NOMO-1 (cell line): ENCODE data around the gene NUTM1.
A peak's percentile ranks its signal among the peaks of the same experiment; 100 is the strongest.

Experiments
- DNase-seq, 2 experiments: peaks; one replicate each; lab custom pipeline; 2025; ENCODE audit not compliant: unreplicated experiment in 2 of 2; lab: John Stamatoyannopoulos, UW

NUTM1 gene

GRCh38 chr15:34342737-34343575, at the start of gene NUTM1, which contains the start of gene NOP10:
TSS of gene NUTM1 (plus strand) at chr15:34343315. CDS start at chr15:34343697, 382 bp downstream.
TSS of gene NOP10 (minus strand) at chr15:34343136. CDS start at chr15:34343073, 63 bp downstream.
- peak; percentile 87 to 93 for DNase-seq

- no peak for DNase-seq
Measured at GRCh38 chr15:34297059-34297458, 46.1 kb upstream of the NUTM1 start.

- no peak for DNase-seq
Measured at GRCh38 chr15:34301058-34301457, 42.1 kb upstream of the NUTM1 start.

- DNase-seq: no peak
Measured at GRCh38 chr15:34304613-34305012, 38.5 kb upstream of the NUTM1 start.

- DNase-seq: no peak
Measured at GRCh38 chr15:34311563-34311962, 31.6 kb upstream of the NUTM1 start.

- no peak for DNase-seq
Measured at GRCh38 chr15:34314491-34315490, 28.3 kb upstream of the NUTM1 start.

- peak in 1 of 2 experiments; percentile 50 for DNase-seq
Measured at GRCh38 chr15:34318277-34319079, 24.6 kb upstream of the NUTM1 start.

GRCh38 chr15:34323217-34323616, 19.9 kb upstream of the NUTM1 start:
- no peak for DNase-seq

- no peak for DNase-seq
Measured at GRCh38 chr15:34324933-34325332, 18.2 kb upstream of the NUTM1 start.

GRCh38 chr15:34325368-34325767, 17.7 kb upstream of the NUTM1 start:
- no peak for DNase-seq

GRCh38 chr15:34327906-34328305, 15.2 kb upstream of the NUTM1 start:
- no peak for DNase-seq

GRCh38 chr15:34329006-34329405, 14.1 kb upstream of the NUTM1 start:
- no peak for DNase-seq

- DNase-seq: no peak
Measured at GRCh38 chr15:34330279-34330678, 12.8 kb upstream of the NUTM1 start.

GRCh38 chr15:34331809-34332208, 11.3 kb upstream of the NUTM1 start:
- DNase-seq: no peak

- DNase-seq: no peak
Measured at GRCh38 chr15:34332553-34333120, 10.5 kb upstream of the NUTM1 start.

GRCh38 chr15:34334672-34335071, 8.4 kb upstream of the NUTM1 start:
- DNase-seq: no peak

GRCh38 chr15:34335176-34336032, 7.7 kb upstream of the NUTM1 start:
- peak; percentile 22 to 54 for DNase-seq

- no peak for DNase-seq
Measured at GRCh38 chr15:34336231-34336990, 6.7 kb upstream of the NUTM1 start.
